Testis (tissue), 2 donors: ENCODE data around the gene LZTS3.
"Not testable (repeated sequence)": the region's sequence is repeated elsewhere in the genome, so short reads cannot be mapped to it uniquely, and the experiment has no call there.

Experiments used
- CTCF ChIP-seq, 3 experiments: fragments of 450-650 bp in 2 of 3; fragments of 200-600 bp in 1 of 3; sonication (generic) in 1 of 3; IDR thresholded peaks; one replicate each; pipeline ENCODE4 v1.5.1; 2016 to 2019; ENCODE audit warnings: antibody characterized with exemption in 3 of 3, mild to moderate bottlenecking in 2 of 3, moderate library complexity in 1 of 3
- POLR2A ChIP-seq: fragments of 450-650 bp; IDR thresholded peaks from one replicate; pipeline ENCODE4 v1.6.1; 2017; ENCODE audit warnings: antibody characterized with exemption, mild to moderate bottlenecking, moderate library complexity

- not testable (repeated sequence) for TF ChIP-seq CTCF (IDR thresholded peaks at IDR 0.05); POLR2A
Observed at GRCh38 chr20:3187861-3188260, 14.5 kb upstream of the LZTS3 start.
